IgD-negative memory B cell (primary cell): ENCODE data around the gene CCDC57. TPM values are rescaled to one million over a fixed set of nuclear protein-coding genes. Genes with fewer than 3 reads are reported as not detected.

Experiments used
- H3K27ac Mint-ChIP-seq, 3 donors: one replicate each; pipeline ENCODE4 v1.8.0; 2020 to 2022; ENCODE audit warnings: mild to moderate bottlenecking in 3 of 3, mixed read lengths in 3 of 3, moderate library complexity in 1 of 3
- H3K27me3 Mint-ChIP-seq: one replicate; pipeline ENCODE4 v1.8.0; 2021; ENCODE audit warnings: mixed read lengths
- H3K36me3 Mint-ChIP-seq: one replicate; pipeline ENCODE4 v1.8.0; 2020; ENCODE audit warnings: mild to moderate bottlenecking, mixed read lengths
- H3K4me1 Mint-ChIP-seq, 3 donors: one replicate each; pipeline ENCODE4 v1.8.0; 2020 to 2022; ENCODE audit warnings: mixed read lengths in 3 of 3, mild to moderate bottlenecking in 1 of 3
- H3K4me3 Mint-ChIP-seq, 4 donors: one replicate each; pipeline ENCODE4 v1.8.0; 2020 to 2022; ENCODE audit warnings: mild to moderate bottlenecking in 4 of 4, mixed read lengths in 4 of 4, moderate library complexity in 3 of 4
- H3K9me3 Mint-ChIP-seq, 3 donors: one replicate each; pipeline ENCODE4 v1.8.0; 2020 to 2021; ENCODE audit warnings: mixed read lengths in 3 of 3, mild to moderate bottlenecking in 1 of 3
- polyA plus RNA-seq: library from polyadenylated mRNA; unstranded; fragments of 300-500 nt; fragmentation: Illumina TruSeq; gene quantifications from one replicate; pipeline ENCODE4 v1.2.3, GENCODE V29; 2021

The CCDC57 gene
- polyA plus RNA-seq, 1 donor from 2014 or later: 34.1 TPM

GRCh38 chr17:82232876-82233785 lies 20.5 kb upstream of the CCDC57 start:
- peaks cover 2% of the 10 kb centered on the region for H3K36me3 Mint-ChIP-seq
- H3K27me3 Mint-ChIP-seq: no peaks in the 10 kb centered on the region
- H3K4me3 Mint-ChIP-seq: peak overlapping the region; percentile 81 to 91 (median 86)
- H3K27ac Mint-ChIP-seq: peak overlapping the region; percentile 16 to 88 (median 84)
- peaks cover 5 to 21% (median 9%) of the 10 kb centered on the region in 3 donors for H3K4me1 Mint-ChIP-seq
- H3K9me3 Mint-ChIP-seq: no peaks in the 10 kb centered on the region

GRCh38 chr17:82232322-82232820 lies 19.7 kb upstream of the CCDC57 start:
- peak overlapping the region in 1 of 3 donors; percentile 39 for H3K27ac Mint-ChIP-seq
- peaks cover 5 to 20% (median 9%) of the 10 kb centered on the region in 3 donors for H3K4me1 Mint-ChIP-seq
- no peaks in the 10 kb centered on the region for H3K9me3 Mint-ChIP-seq
- H3K4me3 Mint-ChIP-seq: peak overlapping the region in 3 of 4 donors; percentile 26 to 72 (median 65)
- no peaks in the 10 kb centered on the region for H3K36me3 Mint-ChIP-seq
- H3K27me3 Mint-ChIP-seq: no peaks in the 10 kb centered on the region

GRCh38 chr17:82231562-82232321 lies 19.1 kb upstream of the CCDC57 start:
- H3K4me3 Mint-ChIP-seq: peak overlapping the region; percentile 26 to 72 (median 67)
- H3K4me1 Mint-ChIP-seq: peaks cover 5 to 20% (median 9%) of the 10 kb centered on the region in 3 donors
- no peaks in the 10 kb centered on the region for H3K27me3 Mint-ChIP-seq
- no peaks in the 10 kb centered on the region for H3K36me3 Mint-ChIP-seq
- no peaks in the 10 kb centered on the region for H3K9me3 Mint-ChIP-seq
- H3K27ac Mint-ChIP-seq: peak overlapping the region in 1 of 3 donors; percentile 39

GRCh38 chr17:82231312-82231561 lies 18.6 kb upstream of the CCDC57 start:
- no peaks in the 10 kb centered on the region for H3K9me3 Mint-ChIP-seq
- peak overlapping the region in 3 of 4 donors; percentile 50 to 71 (median 63) for H3K4me3 Mint-ChIP-seq
- H3K27ac Mint-ChIP-seq: no peak overlapping the region
- peaks cover 5 to 18% (median 8%) of the 10 kb centered on the region in 3 donors for H3K4me1 Mint-ChIP-seq
- H3K36me3 Mint-ChIP-seq: no peaks in the 10 kb centered on the region
- no peaks in the 10 kb centered on the region for H3K27me3 Mint-ChIP-seq

- Mint-ChIP-seq H3K4me3 (peak overlapping the region; percentile 82 to 93 (median 90)), H3K4me1 (peaks cover 5 to 18% (median 7%) of the 10 kb centered on the region in 3 donors), H3K36me3 (no peaks in the 10 kb centered on the region), H3K27ac (peak overlapping the region in 2 of 3 donors; percentile 86 to 88), H3K9me3 (no peaks in the 10 kb centered on the region), H3K27me3 (no peaks in the 10 kb centered on the region)
These were observed 18.1 kb upstream of the CCDC57 start for GRCh38 chr17:82230609-82231311.

GRCh38 chr17:82229698-82230608 lies 17.3 kb upstream of the CCDC57 start:
- Mint-ChIP-seq H3K4me1 (peaks cover 5 to 18% (median 7%) of the 10 kb centered on the region in 3 donors), H3K27me3 (no peaks in the 10 kb centered on the region), H3K36me3 (no peaks in the 10 kb centered on the region), H3K4me3 (peak overlapping the region; percentile 82 to 93 (median 90)), H3K9me3 (no peaks in the 10 kb centered on the region), H3K27ac (peak overlapping the region; percentile 73 to 88 (median 86))

- Mint-ChIP-seq H3K36me3 (no peaks in the 10 kb centered on the region), H3K27ac (peak within 1 kb of the TSS; percentile 90 to 91 (median 91)), H3K27me3 (no peaks in the 10 kb centered on the region), H3K9me3 (no peaks in the 10 kb centered on the region), H3K4me3 (peak within 1 kb of the TSS; percentile 82 to 93 (median 90)), H3K4me1 (peaks cover 5 to 14% (median 7%) of the 10 kb centered on the region in 3 donors)
These were observed 16.4 kb upstream of the CCDC57 start, which contains the start of gene SLC16A3 for GRCh38 chr17:82228842-82229697. Gene SLC16A3, plus strand, starts transcription at chr17:82229042. Its CDS starts 6,967 bp downstream, at chr17:82236009.

GRCh38 chr17:82228278-82228841 lies 15.7 kb upstream of the CCDC57 start:
- Mint-ChIP-seq H3K9me3 (no peaks in the 10 kb centered on the region), H3K27me3 (no peaks in the 10 kb centered on the region), H3K4me1 (peaks cover 2 to 10% (median 4%) of the 10 kb centered on the region in 3 donors), H3K36me3 (no peaks in the 10 kb centered on the region), H3K4me3 (peak overlapping the region; percentile 82 to 91 (median 86)), H3K27ac (peak overlapping the region; percentile 90 to 91 (median 91))

- Mint-ChIP-seq H3K4me3 (peak overlapping the region; percentile 82 to 91 (median 86)), H3K9me3 (no peaks in the 10 kb centered on the region), H3K4me1 (peaks cover 0 to 7% (median 3%) of the 10 kb centered on the region in 3 donors), H3K36me3 (no peaks in the 10 kb centered on the region), H3K27ac (peak overlapping the region; percentile 90 to 91 (median 91)), H3K27me3 (no peaks in the 10 kb centered on the region)
These were observed 15.1 kb upstream of the CCDC57 start for GRCh38 chr17:82227629-82228277.

- Mint-ChIP-seq H3K4me1 (peaks cover 0 to 5% (median 3%) of the 10 kb centered on the region in 3 donors), H3K27me3 (no peaks in the 10 kb centered on the region), H3K36me3 (no peaks in the 10 kb centered on the region), H3K4me3 (peak overlapping the region in 2 of 4 donors; percentile 58 to 84), H3K9me3 (no peaks in the 10 kb centered on the region), H3K27ac (peak overlapping the region in 2 of 3 donors; percentile 59 to 91)
These were observed 14.4 kb upstream of the CCDC57 start for GRCh38 chr17:82226809-82227628.

GRCh38 chr17:82226146-82226808 lies 13.6 kb upstream of the CCDC57 start:
- Mint-ChIP-seq H3K27me3 (no peaks in the 10 kb centered on the region), H3K4me1 (peaks cover 0 to 5% (median 3%) of the 10 kb centered on the region in 3 donors), H3K36me3 (no peaks in the 10 kb centered on the region), H3K27ac (no peak overlapping the region), H3K9me3 (no peaks in the 10 kb centered on the region), H3K4me3 (no peak overlapping the region)
